Ovary (tissue), 3 donors: ENCODE measurements around the gene MAP3K7.
"Not testable (repeated sequence)": the region's sequence is repeated elsewhere in the genome, so short reads cannot be mapped to it uniquely, and the experiment has no call there.

Experiments
- EP300 ChIP-seq: sonication (generic); formaldehyde crosslinking; IDR thresholded peaks from one replicate; pipeline ENCODE4 v1.6.1; 2017; ENCODE audit warnings: antibody characterized with exemption
- POLR2A ChIP-seq: fragments of 450-650 bp; IDR thresholded peaks from one replicate; pipeline ENCODE4 v1.6.1; 2017; ENCODE audit warnings: antibody characterized with exemption, mild to moderate bottlenecking, moderate library complexity
- TF ChIP-seq, protein P1 (sequence below), 3 donors: fragments of 450-650 bp in 2 of 3; fragments of 200-600 bp in 1 of 3; IDR thresholded peaks; one replicate each; pipeline versions ENCODE4 v1.5.1 to v1.8.0; 2016 to 2022; ENCODE audit warnings: antibody characterized with exemption in 3 of 3, mild to moderate bottlenecking in 1 of 3
- donor health status: DM: no; HTN: no; CAD: no.

DNA sequence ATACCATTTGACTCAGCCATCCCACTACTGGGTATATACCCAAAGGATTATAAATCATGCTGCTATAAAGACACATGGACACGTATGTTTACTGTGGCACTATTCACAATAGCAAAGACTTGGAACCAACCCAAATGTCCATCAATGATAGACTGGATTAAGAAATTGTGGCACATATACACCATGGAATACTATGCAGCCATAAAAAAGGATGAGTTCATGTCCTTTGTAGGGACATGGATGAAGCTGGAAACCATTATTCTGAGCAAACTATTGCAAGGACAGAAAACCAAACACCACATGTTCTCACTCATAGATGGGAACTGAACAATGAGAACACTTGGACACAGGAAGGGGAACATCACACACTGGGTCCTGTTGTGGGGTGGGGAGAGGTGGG is 19.2 kb downstream of the MAP3K7 start:
- TF ChIP-seq, protein P1, sequence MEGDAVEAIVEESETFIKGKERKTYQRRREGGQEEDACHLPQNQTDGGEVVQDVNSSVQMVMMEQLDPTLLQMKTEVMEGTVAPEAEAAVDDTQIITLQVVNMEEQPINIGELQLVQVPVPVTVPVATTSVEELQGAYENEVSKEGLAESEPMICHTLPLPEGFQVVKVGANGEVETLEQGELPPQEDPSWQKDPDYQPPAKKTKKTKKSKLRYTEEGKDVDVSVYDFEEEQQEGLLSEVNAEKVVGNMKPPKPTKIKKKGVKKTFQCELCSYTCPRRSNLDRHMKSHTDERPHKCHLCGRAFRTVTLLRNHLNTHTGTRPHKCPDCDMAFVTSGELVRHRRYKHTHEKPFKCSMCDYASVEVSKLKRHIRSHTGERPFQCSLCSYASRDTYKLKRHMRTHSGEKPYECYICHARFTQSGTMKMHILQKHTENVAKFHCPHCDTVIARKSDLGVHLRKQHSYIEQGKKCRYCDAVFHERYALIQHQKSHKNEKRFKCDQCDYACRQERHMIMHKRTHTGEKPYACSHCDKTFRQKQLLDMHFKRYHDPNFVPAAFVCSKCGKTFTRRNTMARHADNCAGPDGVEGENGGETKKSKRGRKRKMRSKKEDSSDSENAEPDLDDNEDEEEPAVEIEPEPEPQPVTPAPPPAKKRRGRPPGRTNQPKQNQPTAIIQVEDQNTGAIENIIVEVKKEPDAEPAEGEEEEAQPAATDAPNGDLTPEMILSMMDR (IDR thresholded peaks at IDR 0.05) = not testable (repeated sequence)
- TF ChIP-seq POLR2A, EP300: not testable (repeated sequence)
